Gastrocnemius medialis (tissue), 4 donors: Measurements from ENCODE around the gene GRM1. TPM values are rescaled to one million over a fixed set of nuclear protein-coding genes. Genes with fewer than 3 reads are reported as not detected.

ENCODE experiments used
- ATAC-seq, 2 donors: fragments of 150-250 bp; one replicate each; pipeline ENCODE4 v1.9.1; 2016
- DNase-seq, 2 donors: peaks; one replicate each; pipeline ENCODE4 v3.0.0-alpha.2; 2019
- H3K27ac ChIP-seq, 4 donors: fragments of 200-600 bp; sonication (generic); 1 replicate in 1 of 4; 2 replicates in 3 of 4; pipeline ENCODE4 v1.5.1; 2016 to 2018; ENCODE audit warnings: mild to moderate bottlenecking in 2 of 4, moderate library complexity in 1 of 4
- H3K27me3 ChIP-seq, 3 donors: fragments of 200-600 bp; sonication (generic) in 2 of 3; 1 replicate in 1 of 3; 2 replicates in 2 of 3; pipeline versions ENCODE4 v1.5.1 to v1.6.0; 2016 to 2019; ENCODE audit warnings: mild to moderate bottlenecking in 1 of 3, moderate library complexity in 1 of 3
- H3K36me3 ChIP-seq, 2 donors: fragments of 200-600 bp; sonication (generic) in 1 of 2; one replicate each; pipeline ENCODE4 v1.5.1; 2017 to 2018
- H3K4me1 ChIP-seq, 2 donors: fragments of 200-600 bp; sonication (generic) in 1 of 2; one replicate each; pipeline ENCODE4 v1.5.1; 2016 to 2017; ENCODE audit warnings: mild to moderate bottlenecking in 2 of 2
- H3K4me3 ChIP-seq, 4 donors: fragments of 200-600 bp; sonication (generic) in 3 of 4; 1 replicate in 1 of 4; 2 replicates in 3 of 4; pipeline ENCODE4 v1.5.1; 2016 to 2019; ENCODE audit warnings: mild to moderate bottlenecking in 2 of 4
- H3K9me3 ChIP-seq, 3 donors: fragments of 200-600 bp; sonication (generic) in 2 of 3; 1 replicate in 1 of 3; 2 replicates in 2 of 3; pipeline ENCODE4 v1.5.1; 2016 to 2019
- POLR2A ChIP-seq, 2 donors: fragments of 450-650 bp; IDR thresholded peaks; one replicate each; pipeline ENCODE4 v1.6.1; 2017; ENCODE audit warnings: antibody characterized with exemption in 2 of 2, mild to moderate bottlenecking in 2 of 2, moderate library complexity in 2 of 2
- in situ Hi-C, 4 donors: fragments of 200-750 bp; cut with MboI; loops; one replicate each; pipeline versions ENCODE4 v1.15.0 to v1.8.0; 2017; ENCODE audit warnings: low sequenced_read_pairs in 4 of 4
- intact Hi-C: fragments of 100-400 bp; cut with DNase I; formaldehyde crosslinking; loops from one replicate; pipeline ENCODE4 v1.15.1; 2023; ENCODE audit warnings: low total_unique reads
- total RNA-seq, 4 donors: library from RNA; depleted of rRNA; stranded (reverse); fragments of >200 nt; gene quantifications; one replicate each; pipeline versions ENCODE4 v1.1.0 to v1.2.3, GENCODE V29; 2016
- TF ChIP-seq, protein P1 (sequence below), 5 experiments: fragments of 450-650 bp in 3 of 5; fragments of 200-600 bp in 2 of 5; sonication (generic) in 2 of 5; IDR thresholded peaks in 4 of 5; conservative IDR thresholded peaks in 1 of 5; 1 replicate in 4 of 5; 2 replicates in 1 of 5; pipeline ENCODE4 v1.5.1; 2016 to 2019; ENCODE audit warnings: antibody characterized with exemption in 5 of 5, mild to moderate bottlenecking in 3 of 5, moderate library complexity in 3 of 5

The GRM1 gene
- total RNA-seq, 4 donors from 2014 or later = 0.04 TPM; not detected in 3

DNA sequence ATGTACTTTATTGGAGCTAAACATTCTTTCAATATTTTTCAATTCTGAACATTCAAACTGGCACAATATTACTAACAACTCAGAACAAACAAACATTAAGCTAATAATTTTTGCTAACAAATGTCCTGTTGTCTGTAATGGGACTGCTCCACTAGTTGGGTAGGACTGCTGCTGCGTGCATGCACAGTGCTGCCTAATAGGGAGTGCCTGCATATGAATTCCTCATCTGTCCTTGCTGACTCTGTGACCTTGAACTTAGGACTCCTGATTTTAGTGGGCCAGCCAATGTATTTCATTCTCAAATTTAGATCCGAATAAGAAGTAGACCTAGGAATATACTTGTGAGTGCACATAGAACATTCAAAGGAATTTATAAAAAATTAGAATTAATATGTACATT is 318.2 kb downstream of the GRM1 start:
- no peak for DNase-seq
- in situ Hi-C loops = no loop called here
- ATAC-seq = no peak
- H3K4me3 ChIP-seq = no peak overlapping the region
- no peaks in the 10 kb centered on the region for H3K4me1 ChIP-seq
- intact Hi-C loops = no loop called here
- H3K27me3 ChIP-seq = no peaks in the 10 kb centered on the region
- H3K27ac ChIP-seq = no peak overlapping the region
- no peaks in the 10 kb centered on the region for H3K9me3 ChIP-seq
- no peaks in the 10 kb centered on the region for H3K36me3 ChIP-seq
- TF ChIP-seq, protein P1, sequence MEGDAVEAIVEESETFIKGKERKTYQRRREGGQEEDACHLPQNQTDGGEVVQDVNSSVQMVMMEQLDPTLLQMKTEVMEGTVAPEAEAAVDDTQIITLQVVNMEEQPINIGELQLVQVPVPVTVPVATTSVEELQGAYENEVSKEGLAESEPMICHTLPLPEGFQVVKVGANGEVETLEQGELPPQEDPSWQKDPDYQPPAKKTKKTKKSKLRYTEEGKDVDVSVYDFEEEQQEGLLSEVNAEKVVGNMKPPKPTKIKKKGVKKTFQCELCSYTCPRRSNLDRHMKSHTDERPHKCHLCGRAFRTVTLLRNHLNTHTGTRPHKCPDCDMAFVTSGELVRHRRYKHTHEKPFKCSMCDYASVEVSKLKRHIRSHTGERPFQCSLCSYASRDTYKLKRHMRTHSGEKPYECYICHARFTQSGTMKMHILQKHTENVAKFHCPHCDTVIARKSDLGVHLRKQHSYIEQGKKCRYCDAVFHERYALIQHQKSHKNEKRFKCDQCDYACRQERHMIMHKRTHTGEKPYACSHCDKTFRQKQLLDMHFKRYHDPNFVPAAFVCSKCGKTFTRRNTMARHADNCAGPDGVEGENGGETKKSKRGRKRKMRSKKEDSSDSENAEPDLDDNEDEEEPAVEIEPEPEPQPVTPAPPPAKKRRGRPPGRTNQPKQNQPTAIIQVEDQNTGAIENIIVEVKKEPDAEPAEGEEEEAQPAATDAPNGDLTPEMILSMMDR (IDR thresholded peaks at IDR 0.05 in 4 of 5, conservative IDR thresholded peaks at IDR 0.05 in 1 of 5) = no peak
- no peak for TF ChIP-seq POLR2A (IDR thresholded peaks at IDR 0.05)

DNA sequence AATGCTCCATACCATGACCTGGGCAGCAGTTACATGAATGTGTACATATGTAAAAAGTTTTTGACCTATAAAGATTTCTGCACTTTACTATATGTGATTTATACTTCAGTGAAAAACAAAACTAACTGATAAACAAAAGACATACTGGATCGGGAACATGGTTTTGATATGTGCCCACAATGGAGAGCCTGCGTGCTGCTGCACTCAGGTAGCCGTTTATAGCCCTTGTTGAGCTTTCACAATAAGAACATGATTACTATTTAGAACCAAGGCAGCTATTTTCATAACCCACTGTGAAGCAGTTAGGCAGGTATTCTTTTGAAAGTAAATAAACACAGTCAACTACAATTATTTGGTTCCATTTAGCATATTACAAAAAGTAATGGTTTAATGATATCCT is 318.8 kb downstream of the GRM1 start:
- TF ChIP-seq, protein P1 (IDR thresholded peaks at IDR 0.05 in 4 of 5, conservative IDR thresholded peaks at IDR 0.05 in 1 of 5) = no peak
- TF ChIP-seq POLR2A (IDR thresholded peaks at IDR 0.05) = no peak
- Histone ChIP-seq H3K27ac (no peak overlapping the region), H3K4me1 (no peaks in the 10 kb centered on the region), H3K4me3 (no peak overlapping the region), H3K27me3 (no peaks in the 10 kb centered on the region), H3K36me3 (no peaks in the 10 kb centered on the region), H3K9me3 (no peaks in the 10 kb centered on the region)
- intact Hi-C loops (no loop called here), in situ Hi-C loops (no loop called here)
- DNase-seq (no peak), ATAC-seq (no peak)

DNA sequence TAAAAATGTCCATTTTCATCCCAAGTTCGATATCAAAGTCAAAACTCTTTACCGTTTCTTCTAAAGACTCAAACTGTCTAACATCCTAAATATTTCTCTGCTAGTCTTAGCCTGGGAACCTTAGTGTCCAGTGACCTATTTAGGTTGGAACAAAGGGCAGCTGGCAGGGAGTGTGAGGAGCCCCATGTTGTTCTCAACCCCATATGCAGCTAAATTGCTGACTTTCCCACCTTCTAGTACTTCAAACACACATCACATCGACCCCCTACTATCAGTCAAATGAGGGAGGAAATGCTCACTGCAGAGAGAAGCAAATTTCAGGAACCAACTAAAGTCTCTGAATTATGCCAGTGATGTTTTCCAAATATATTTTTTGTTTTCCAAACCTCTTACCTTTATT is 322.2 kb downstream of the GRM1 start:
- Histone ChIP-seq H3K36me3 (no peaks in the 10 kb centered on the region), H3K27ac (no peak overlapping the region), H3K4me3 (no peak overlapping the region), H3K9me3 (no peaks in the 10 kb centered on the region), H3K27me3 (no peaks in the 10 kb centered on the region), H3K4me1 (no peaks in the 10 kb centered on the region)
- in situ Hi-C loops (no loop called here), intact Hi-C loops (no loop called here)
- no peak for DNase-seq
- TF ChIP-seq, protein P1 (IDR thresholded peaks at IDR 0.05 in 4 of 5, conservative IDR thresholded peaks at IDR 0.05 in 1 of 5) = no peak
- no peak for TF ChIP-seq POLR2A (IDR thresholded peaks at IDR 0.05)
- ATAC-seq = no peak

DNA sequence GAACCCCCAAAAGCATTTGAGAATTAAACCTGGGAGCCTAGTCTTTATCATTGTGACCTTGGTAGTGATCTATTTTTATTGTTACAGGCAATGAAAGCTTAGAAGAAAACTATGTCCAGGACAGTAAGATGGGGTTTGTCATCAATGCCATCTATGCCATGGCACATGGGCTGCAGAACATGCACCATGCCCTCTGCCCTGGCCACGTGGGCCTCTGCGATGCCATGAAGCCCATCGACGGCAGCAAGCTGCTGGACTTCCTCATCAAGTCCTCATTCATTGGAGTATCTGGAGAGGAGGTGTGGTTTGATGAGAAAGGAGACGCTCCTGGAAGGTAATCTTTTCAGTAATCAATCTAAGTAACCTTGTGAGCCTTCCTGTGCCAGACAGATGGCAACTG is 323.3 kb downstream of the GRM1 start:
- ATAC-seq = no peak
- no peak overlapping the region for H3K27ac ChIP-seq
- H3K4me3 ChIP-seq = no peak overlapping the region
- no peaks in the 10 kb centered on the region for H3K27me3 ChIP-seq
- in situ Hi-C loops = no loop called here
- no peak for DNase-seq
- no peaks in the 10 kb centered on the region for H3K9me3 ChIP-seq
- no peaks in the 10 kb centered on the region for H3K4me1 ChIP-seq
- intact Hi-C loops = no loop called here
- H3K36me3 ChIP-seq = no peaks in the 10 kb centered on the region
- TF ChIP-seq, protein P1 (IDR thresholded peaks at IDR 0.05 in 4 of 5, conservative IDR thresholded peaks at IDR 0.05 in 1 of 5) = no peak
- no peak for TF ChIP-seq POLR2A (IDR thresholded peaks at IDR 0.05)

DNA sequence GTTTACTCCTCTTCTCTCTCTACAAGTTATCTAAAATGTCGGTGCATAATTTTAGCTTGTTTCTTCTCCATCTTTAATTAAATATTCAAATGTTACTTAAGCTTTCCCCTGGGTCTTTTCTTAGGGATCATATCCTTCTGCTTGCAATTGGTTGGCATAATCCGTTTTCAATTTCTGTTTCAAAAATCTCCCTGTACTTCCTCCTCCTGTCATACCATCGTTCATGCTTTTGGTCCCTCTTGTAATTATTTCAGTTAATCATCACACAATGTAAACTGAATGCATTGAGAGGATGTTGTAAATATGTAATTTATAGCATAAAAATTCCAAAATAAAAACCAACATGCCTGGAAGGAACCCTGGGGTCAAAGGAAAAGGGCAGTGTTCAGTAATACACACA is 325.6 kb downstream of the GRM1 start:
- Histone ChIP-seq H3K9me3 (no peaks in the 10 kb centered on the region), H3K4me3 (no peak overlapping the region), H3K4me1 (no peaks in the 10 kb centered on the region), H3K27me3 (no peaks in the 10 kb centered on the region), H3K27ac (no peak overlapping the region), H3K36me3 (no peaks in the 10 kb centered on the region)
- ATAC-seq = no peak
- in situ Hi-C loops = no loop called here
- intact Hi-C loops = no loop called here
- TF ChIP-seq, protein P1 (IDR thresholded peaks at IDR 0.05 in 4 of 5, conservative IDR thresholded peaks at IDR 0.05 in 1 of 5) = no peak
- TF ChIP-seq POLR2A (IDR thresholded peaks at IDR 0.05) = no peak
- DNase-seq = no peak
